ENCODE measurements around the gene THOC2. TPM values are rescaled to one million over a fixed set of nuclear protein-coding genes. Genes with fewer than 3 reads are reported as not detected.

THOC2 gene
- total RNA-seq, 1 donor from 2014 or later: 66.5 TPM

- H3K9me3 Mint-ChIP-seq (ENCODE audit: unreplicated experiment): peaks cover 8% of the 10 kb centered on the region
- no peak overlapping the region for H3K4me3 Mint-ChIP-seq (ENCODE audit: unreplicated experiment)
- H3K27ac Mint-ChIP-seq (ENCODE audit: unreplicated experiment): no peak overlapping the region
- no peaks in the 10 kb centered on the region for H3K4me1 Mint-ChIP-seq (ENCODE audit: unreplicated experiment)
- H3K27me3 Mint-ChIP-seq (ENCODE audit: unreplicated experiment): no peaks in the 10 kb centered on the region
- H3K36me3 Mint-ChIP-seq (ENCODE audit: unreplicated experiment): peaks cover 9% of the 10 kb centered on the region
- DNase-seq (ENCODE audit: extremely low spot score, unreplicated experiment): no peak
- TF ChIP-seq CTCF (IDR thresholded peaks at IDR 0.05): no peak
Observed at GRCh38 chrX:123625952-123626351, 106.9 kb downstream of the THOC2 start.

GRCh38 chrX:123625477-123625876, 107.4 kb downstream of the THOC2 start:
- H3K36me3 Mint-ChIP-seq (ENCODE audit: unreplicated experiment): peaks cover 9% of the 10 kb centered on the region

GRCh38 chrX:123617007-123617406, 115.8 kb downstream of the THOC2 start:
- TF ChIP-seq CTCF (IDR thresholded peaks at IDR 0.05): no peak
- H3K4me1 Mint-ChIP-seq (ENCODE audit: unreplicated experiment): no peaks in the 10 kb centered on the region

More at GRCh38 chrX:123625477-123625876, 107.4 kb downstream of the THOC2 start:
- Mint-ChIP-seq H3K4me1 (ENCODE audit: unreplicated experiment) (no peaks in the 10 kb centered on the region), H3K27me3 (ENCODE audit: unreplicated experiment) (no peaks in the 10 kb centered on the region), H3K27ac (ENCODE audit: unreplicated experiment) (no peak overlapping the region), H3K4me3 (ENCODE audit: unreplicated experiment) (no peak overlapping the region), H3K9me3 (ENCODE audit: unreplicated experiment) (peaks cover 8% of the 10 kb centered on the region)
- no peak for TF ChIP-seq CTCF (IDR thresholded peaks at IDR 0.05)
- no peak for DNase-seq (ENCODE audit: extremely low spot score, unreplicated experiment)

GRCh38 chrX:123610915-123611314, 121.9 kb downstream of the THOC2 start:
- no peak overlapping the region for H3K4me3 Mint-ChIP-seq (ENCODE audit: unreplicated experiment)
- no peak overlapping the region for H3K27ac Mint-ChIP-seq (ENCODE audit: unreplicated experiment)
- H3K27me3 Mint-ChIP-seq (ENCODE audit: unreplicated experiment): no peaks in the 10 kb centered on the region

More at GRCh38 chrX:123617007-123617406, 115.8 kb downstream of the THOC2 start:
- no peaks in the 10 kb centered on the region for H3K27me3 Mint-ChIP-seq (ENCODE audit: unreplicated experiment)
- H3K27ac Mint-ChIP-seq (ENCODE audit: unreplicated experiment): no peak overlapping the region
- H3K4me3 Mint-ChIP-seq (ENCODE audit: unreplicated experiment): no peak overlapping the region
- H3K36me3 Mint-ChIP-seq (ENCODE audit: unreplicated experiment): peaks cover 10% of the 10 kb centered on the region
- no peak for DNase-seq (ENCODE audit: extremely low spot score, unreplicated experiment)
- no peaks in the 10 kb centered on the region for H3K9me3 Mint-ChIP-seq (ENCODE audit: unreplicated experiment)

GRCh38 chrX:123607806-123608205, 125.0 kb downstream of the THOC2 start:
- peaks cover 16% of the 10 kb centered on the region for H3K36me3 Mint-ChIP-seq (ENCODE audit: unreplicated experiment)
- H3K9me3 Mint-ChIP-seq (ENCODE audit: unreplicated experiment): peaks cover 5% of the 10 kb centered on the region
- H3K27me3 Mint-ChIP-seq (ENCODE audit: unreplicated experiment): no peaks in the 10 kb centered on the region
- peaks cover 5% of the 10 kb centered on the region for H3K4me1 Mint-ChIP-seq (ENCODE audit: unreplicated experiment)
- DNase-seq (ENCODE audit: extremely low spot score, unreplicated experiment): no peak
- H3K4me3 Mint-ChIP-seq (ENCODE audit: unreplicated experiment): no peak overlapping the region
- H3K27ac Mint-ChIP-seq (ENCODE audit: unreplicated experiment): no peak overlapping the region
- no peak for TF ChIP-seq CTCF (IDR thresholded peaks at IDR 0.05)

More at GRCh38 chrX:123610915-123611314, 121.9 kb downstream of the THOC2 start:
- Mint-ChIP-seq H3K4me1 (ENCODE audit: unreplicated experiment) (peaks cover 1% of the 10 kb centered on the region), H3K36me3 (ENCODE audit: unreplicated experiment) (peaks cover 6% of the 10 kb centered on the region), H3K9me3 (ENCODE audit: unreplicated experiment) (peaks cover under 1% of the 10 kb centered on the region)
- no peak for TF ChIP-seq CTCF (IDR thresholded peaks at IDR 0.05)
- no peak for DNase-seq (ENCODE audit: extremely low spot score, unreplicated experiment)

Data from osteocyte (in vitro differentiated cells).